ENCODE results near the gene TBC1D21.

GRCh38 chr15:73906346-73907034 is 33.1 kb downstream of the TBC1D21 start:
- TF ChIP-seq FOXA3 (CRISPR knock-in tag; conservative IDR thresholded peaks at IDR 0.05 in 1 of 2, IDR thresholded peaks at IDR 0.05 in 1 of 2): no peak
- TF ChIP-seq E2F8 (IDR thresholded peaks at IDR 0.05; ENCODE audit: low read depth, partially characterized antibody): no peak
- no peak for TF ChIP-seq POLR2A (conservative IDR thresholded peaks at IDR 0.05)
- no peak for TF ChIP-seq EP300 (IDR thresholded peaks at IDR 0.05; ENCODE audit: low read length)
- TF ChIP-seq MEF2A (IDR thresholded peaks at IDR 0.05; ENCODE audit: control insufficient read depth, low read depth, low read length): no peak
- TF ChIP-seq SMAD3 (CRISPR knock-in tag; conservative IDR thresholded peaks at IDR 0.05): no peak

Measured in K562 (cell line).